GM21390 (cell line): ENCODE data around the gene WIPF1.

Experiments used
- ATAC-seq: cut with Tn5 transposase; IDR thresholded peaks from one replicate; pipeline ENCODE4 v1.9.1; 2021; ENCODE audit not compliant: unreplicated experiment

The WIPF1 gene

GRCh38 chr2:174599310-174599921, 1.8 kb upstream of the WIPF1 start:
- ATAC-seq = no peak

- no peak for ATAC-seq
Measured at GRCh38 chr2:174597009-174597344, 627 bp downstream of the WIPF1 start.

GRCh38 chr2:174595891-174596397, 1.7 kb downstream of the WIPF1 start:
- no peak for ATAC-seq

GRCh38 chr2:174595116-174595809, 2.3 kb downstream of the WIPF1 start:
- peak; percentile 23 for ATAC-seq

- no peak for ATAC-seq
Measured at GRCh38 chr2:174594456-174594855, 3.1 kb downstream of the WIPF1 start.

- ATAC-seq = peak; percentile 63
Measured at GRCh38 chr2:174593574-174594203, 3.9 kb downstream of the WIPF1 start.

GRCh38 chr2:174593041-174593440, 4.6 kb downstream of the WIPF1 start:
- no peak for ATAC-seq

- no peak for ATAC-seq
Measured at GRCh38 chr2:174591740-174592139, 5.9 kb downstream of the WIPF1 start.

GRCh38 chr2:174590928-174591648, 6.5 kb downstream of the WIPF1 start:
- ATAC-seq = no peak

- ATAC-seq = no peak
Measured at GRCh38 chr2:174590346-174590745, 7.3 kb downstream of the WIPF1 start.

GRCh38 chr2:174589334-174589733, 8.3 kb downstream of the WIPF1 start:
- ATAC-seq = no peak

- no peak for ATAC-seq
Measured at GRCh38 chr2:174588463-174588862, 9.1 kb downstream of the WIPF1 start.

GRCh38 chr2:174587579-174587978, 10.0 kb downstream of the WIPF1 start:
- ATAC-seq = no peak

- ATAC-seq = no peak
Measured at GRCh38 chr2:174586418-174587295, 10.9 kb downstream of the WIPF1 start.

GRCh38 chr2:174585657-174586252, 11.8 kb downstream of the WIPF1 start:
- no peak for ATAC-seq

GRCh38 chr2:174585146-174585545, 12.5 kb downstream of the WIPF1 start:
- no peak for ATAC-seq

GRCh38 chr2:174581491-174581890, 16.1 kb downstream of the WIPF1 start:
- ATAC-seq = peak; percentile 58

GRCh38 chr2:174580951-174581350, 16.7 kb downstream of the WIPF1 start:
- ATAC-seq = no peak

- ATAC-seq = peak; percentile 55
Measured at GRCh38 chr2:174577967-174578589, 19.5 kb downstream of the WIPF1 start.
